Sigmoid colon (tissue), 4 donors: Measurements from ENCODE around the gene SURF1.

Experiments
- EP300 ChIP-seq, 4 donors: sonication (generic); formaldehyde crosslinking; IDR thresholded peaks; one replicate each; pipeline ENCODE4 v1.6.1; 2017; ENCODE audit warnings: antibody characterized with exemption in 4 of 4
- POLR2A ChIP-seq, 2 donors: fragments of 450-650 bp; IDR thresholded peaks; one replicate each; pipeline ENCODE4 v1.6.1; 2016; ENCODE audit warnings: antibody characterized with exemption in 2 of 2, mild to moderate bottlenecking in 2 of 2, moderate library complexity in 2 of 2
- POLR2AphosphoS5 ChIP-seq, 4 donors: sonication (generic); formaldehyde crosslinking; IDR thresholded peaks; one replicate each; pipeline ENCODE4 v1.6.1; 2017; ENCODE audit warnings: antibody characterized with exemption in 4 of 4
- TF ChIP-seq, protein P1 (sequence below), 4 experiments: fragments of 450-650 bp in 3 of 4; fragments of 200-600 bp in 1 of 4; IDR thresholded peaks; one replicate each; pipeline ENCODE4 v1.5.1; 2016 to 2019; ENCODE audit warnings: antibody characterized with exemption in 4 of 4, mild to moderate bottlenecking in 3 of 4, moderate library complexity in 2 of 4

- TF ChIP-seq, protein P1, sequence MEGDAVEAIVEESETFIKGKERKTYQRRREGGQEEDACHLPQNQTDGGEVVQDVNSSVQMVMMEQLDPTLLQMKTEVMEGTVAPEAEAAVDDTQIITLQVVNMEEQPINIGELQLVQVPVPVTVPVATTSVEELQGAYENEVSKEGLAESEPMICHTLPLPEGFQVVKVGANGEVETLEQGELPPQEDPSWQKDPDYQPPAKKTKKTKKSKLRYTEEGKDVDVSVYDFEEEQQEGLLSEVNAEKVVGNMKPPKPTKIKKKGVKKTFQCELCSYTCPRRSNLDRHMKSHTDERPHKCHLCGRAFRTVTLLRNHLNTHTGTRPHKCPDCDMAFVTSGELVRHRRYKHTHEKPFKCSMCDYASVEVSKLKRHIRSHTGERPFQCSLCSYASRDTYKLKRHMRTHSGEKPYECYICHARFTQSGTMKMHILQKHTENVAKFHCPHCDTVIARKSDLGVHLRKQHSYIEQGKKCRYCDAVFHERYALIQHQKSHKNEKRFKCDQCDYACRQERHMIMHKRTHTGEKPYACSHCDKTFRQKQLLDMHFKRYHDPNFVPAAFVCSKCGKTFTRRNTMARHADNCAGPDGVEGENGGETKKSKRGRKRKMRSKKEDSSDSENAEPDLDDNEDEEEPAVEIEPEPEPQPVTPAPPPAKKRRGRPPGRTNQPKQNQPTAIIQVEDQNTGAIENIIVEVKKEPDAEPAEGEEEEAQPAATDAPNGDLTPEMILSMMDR (IDR thresholded peaks at IDR 0.05) = no peak
- TF ChIP-seq POLR2A (IDR thresholded peaks at IDR 0.05) (no peak), POLR2AphosphoS5 (IDR thresholded peaks at IDR 0.05) (no peak), EP300 (IDR thresholded peaks at IDR 0.05) (no peak)
These were observed 3.5 kb downstream of the SURF1 start for GRCh38 chr9:133352635-133353340.
